T-helper 1 cell treated with Interleukin-12 subunit alpha and Interleukin-12 subunit beta and Interleukin-4 antibody, amounts not matched to agents 30 μg/mL and 1 μg/mL, for 36 hours (primary cell): ENCODE data around the gene SACM1L.

Experiments used
- H3K27ac Mint-ChIP-seq: one replicate; pipeline ENCODE4 v1.8.0; 2021; ENCODE audit warnings: mild to moderate bottlenecking, mixed read lengths
- H3K27me3 Mint-ChIP-seq: one replicate; pipeline ENCODE4 v1.8.0; 2021; ENCODE audit warnings: low read depth, mixed read lengths
- H3K36me3 Mint-ChIP-seq: one replicate; pipeline ENCODE4 v1.8.0; 2021; ENCODE audit warnings: low read depth, mixed read lengths
- H3K4me1 Mint-ChIP-seq: one replicate; pipeline ENCODE4 v1.8.0; 2021; ENCODE audit warnings: low read depth, mixed read lengths
- H3K4me3 Mint-ChIP-seq: one replicate; pipeline ENCODE4 v1.8.0; 2021; ENCODE audit warnings: mild to moderate bottlenecking, moderate library complexity, mixed read lengths
- H3K9me3 Mint-ChIP-seq: one replicate; pipeline ENCODE4 v1.8.0; 2021; ENCODE audit warnings: mixed read lengths

Gene SACM1L

DNA sequence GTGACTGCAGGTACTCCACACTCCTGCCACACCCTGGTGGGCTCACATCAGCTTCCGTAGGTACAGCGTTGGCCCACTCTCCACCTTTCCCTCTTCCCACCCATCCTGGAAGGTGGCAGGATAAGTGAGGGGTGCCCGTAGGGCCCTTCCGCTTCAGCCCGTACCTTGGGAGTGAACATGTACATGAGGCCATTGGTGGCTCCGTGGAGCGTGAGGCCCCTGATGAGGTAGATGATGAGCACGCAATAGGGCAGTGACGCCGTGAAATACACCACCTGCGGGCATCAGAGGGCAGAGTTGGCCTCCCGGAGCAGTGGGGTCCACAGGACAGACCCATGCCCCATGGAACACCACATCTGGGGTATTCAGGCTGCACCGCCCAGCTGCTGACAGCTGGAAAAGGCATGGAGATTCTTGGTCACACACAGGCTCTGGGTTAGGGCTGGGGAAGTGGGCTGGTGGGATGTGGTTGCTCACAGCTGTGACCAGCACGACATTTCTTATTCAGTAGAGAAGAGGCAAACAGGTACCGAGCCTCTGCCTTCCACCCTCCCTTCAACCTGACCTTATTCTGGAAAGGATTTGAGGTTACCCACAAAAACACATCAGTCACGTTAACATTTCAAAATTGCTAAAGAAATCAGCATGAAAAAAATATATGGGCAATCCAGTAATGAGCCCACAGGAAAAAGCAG lies 83.3 kb downstream of the SACM1L start:
- no peak overlapping the region for H3K27ac Mint-ChIP-seq
- peaks cover under 1% of the 10 kb centered on the region for H3K36me3 Mint-ChIP-seq
- H3K4me3 Mint-ChIP-seq, result no peak overlapping the region
- peaks cover 13% of the 10 kb centered on the region for H3K4me1 Mint-ChIP-seq
- H3K27me3 Mint-ChIP-seq, result peaks cover 65% of the 10 kb centered on the region
- H3K9me3 Mint-ChIP-seq, result peaks cover 2% of the 10 kb centered on the region

GRCh38 chr3:45773072-45773471 lies 83.9 kb downstream of the SACM1L start:
- Mint-ChIP-seq H3K27ac (no peak overlapping the region), H3K4me3 (no peak overlapping the region), H3K4me1 (peaks cover 13% of the 10 kb centered on the region), H3K9me3 (no peaks in the 10 kb centered on the region), H3K27me3 (peaks cover 59% of the 10 kb centered on the region), H3K36me3 (no peaks in the 10 kb centered on the region)

- H3K4me3 Mint-ChIP-seq, result no peak overlapping the region
- H3K27ac Mint-ChIP-seq, result no peak overlapping the region
- no peaks in the 10 kb centered on the region for H3K9me3 Mint-ChIP-seq
- H3K4me1 Mint-ChIP-seq, result peaks cover 13% of the 10 kb centered on the region
- H3K27me3 Mint-ChIP-seq, result peaks cover 51% of the 10 kb centered on the region
- no peaks in the 10 kb centered on the region for H3K36me3 Mint-ChIP-seq
Measured at GRCh38 chr3:45773714-45774449, 84.7 kb downstream of the SACM1L start.

DNA sequence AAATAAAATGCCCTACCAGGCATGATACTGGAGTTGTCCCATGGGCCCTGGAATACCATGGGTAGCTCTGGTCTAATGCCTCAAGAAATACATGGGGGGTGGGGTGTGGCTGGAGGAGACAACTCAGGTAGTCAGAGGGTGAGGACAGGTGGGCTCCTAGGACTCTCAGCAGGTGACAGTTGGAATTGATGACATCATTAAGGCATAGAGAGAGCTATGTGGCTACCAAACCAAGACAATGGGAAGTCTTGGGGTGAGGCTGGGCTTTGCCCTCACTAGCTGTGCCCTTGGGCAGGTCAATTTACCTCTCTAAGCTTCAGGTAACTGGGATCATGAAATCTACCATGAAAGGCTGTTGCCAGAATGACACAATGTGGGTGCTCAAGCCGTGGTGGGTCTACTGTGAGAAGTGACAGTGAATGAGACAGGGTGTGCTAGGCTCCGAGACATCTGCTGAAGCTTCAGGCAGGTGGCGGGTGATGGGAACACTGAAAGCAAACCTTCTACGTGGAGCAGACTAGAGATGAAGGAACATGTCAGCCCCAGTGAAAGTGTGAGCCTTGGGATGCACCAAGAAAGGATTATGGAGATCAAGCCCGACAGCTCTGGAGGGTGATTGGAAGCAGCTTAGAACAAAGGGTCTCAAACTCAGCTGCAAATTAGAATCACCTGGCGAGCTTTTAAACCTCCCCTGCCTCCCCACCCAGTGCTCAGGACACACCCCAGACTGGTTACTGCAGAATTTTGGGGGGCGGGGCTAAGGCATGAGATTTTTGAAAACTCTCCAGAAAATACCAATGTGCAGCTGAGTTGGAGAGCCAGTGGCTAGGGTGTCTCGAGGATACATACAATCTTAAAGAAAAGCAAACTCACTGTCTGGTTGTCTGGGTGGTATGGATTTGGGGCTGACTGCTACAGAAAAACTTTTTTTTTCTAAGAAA lies 85.7 kb downstream of the SACM1L start:
- peaks cover 41% of the 10 kb centered on the region for H3K27me3 Mint-ChIP-seq
- H3K9me3 Mint-ChIP-seq, result no peaks in the 10 kb centered on the region
- H3K4me1 Mint-ChIP-seq, result peaks cover 13% of the 10 kb centered on the region
- no peak overlapping the region for H3K4me3 Mint-ChIP-seq
- H3K27ac Mint-ChIP-seq, result no peak overlapping the region
- H3K36me3 Mint-ChIP-seq, result no peaks in the 10 kb centered on the region

DNA sequence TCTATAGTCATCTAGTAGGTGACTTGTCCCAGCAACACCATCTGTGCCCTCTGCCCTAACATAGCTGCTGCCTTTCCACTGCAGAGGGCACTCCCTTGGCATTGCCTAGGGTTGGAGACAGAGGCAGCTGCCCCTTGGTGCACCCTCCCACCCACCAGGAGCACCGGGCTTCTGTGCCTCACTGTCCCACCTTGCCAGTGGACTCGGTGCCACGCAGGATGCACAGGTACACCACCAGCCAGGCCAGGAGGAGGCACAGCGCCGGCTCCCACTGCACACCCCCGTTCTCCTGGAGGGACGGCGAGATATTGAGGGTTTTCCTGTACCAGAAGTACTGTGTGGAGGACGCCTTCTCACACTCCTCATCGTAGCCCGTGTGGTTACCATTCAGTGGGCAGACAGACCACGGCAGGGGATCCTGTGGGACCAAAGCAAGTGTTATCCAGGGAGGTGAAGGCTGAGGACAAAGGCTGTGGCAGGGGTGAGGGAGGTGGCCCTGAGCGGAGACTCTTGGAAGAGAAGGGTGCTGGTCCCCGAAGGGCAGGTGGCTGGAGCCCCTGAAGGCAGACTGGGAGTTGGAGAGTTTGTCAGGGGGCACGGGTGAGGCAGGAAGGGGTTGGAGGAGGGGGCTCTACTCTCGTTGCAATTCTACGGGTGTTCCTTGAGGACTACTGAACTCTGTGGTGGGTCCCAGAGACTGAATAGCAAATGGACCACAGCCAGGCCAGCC lies 86.5 kb downstream of the SACM1L start:
- Mint-ChIP-seq H3K36me3 (no peaks in the 10 kb centered on the region), H3K4me3 (no peak overlapping the region), H3K27ac (no peak overlapping the region), H3K4me1 (peaks cover 13% of the 10 kb centered on the region), H3K27me3 (peaks cover 32% of the 10 kb centered on the region), H3K9me3 (no peaks in the 10 kb centered on the region)

DNA sequence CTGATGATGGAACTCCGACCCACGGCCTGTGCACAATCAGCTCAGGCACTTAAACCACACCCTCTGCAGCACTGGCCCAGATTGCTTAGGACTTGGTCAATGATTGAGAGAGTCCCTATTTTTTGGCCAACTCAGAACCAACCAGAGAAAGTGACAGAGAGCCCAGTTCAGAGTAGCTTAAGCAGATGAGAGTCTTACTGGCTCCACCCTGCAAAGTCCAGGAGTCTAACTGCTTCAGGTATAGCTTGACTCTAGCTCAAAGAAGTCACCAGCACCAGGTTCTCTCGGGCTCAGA lies 87.1 kb downstream of the SACM1L start:
- no peaks in the 10 kb centered on the region for H3K36me3 Mint-ChIP-seq
- H3K9me3 Mint-ChIP-seq, result no peaks in the 10 kb centered on the region
- H3K27me3 Mint-ChIP-seq, result peaks cover 28% of the 10 kb centered on the region

GRCh38 chr3:45776611-45777010 lies 87.4 kb downstream of the SACM1L start:
- Mint-ChIP-seq H3K27me3 (peaks cover 27% of the 10 kb centered on the region), H3K27ac (no peak overlapping the region)

More for the DNA sequence above, 87.1 kb downstream of the SACM1L start:
- Mint-ChIP-seq H3K4me1 (peaks cover 13% of the 10 kb centered on the region), H3K4me3 (no peak overlapping the region), H3K27ac (no peak overlapping the region)

DNA sequence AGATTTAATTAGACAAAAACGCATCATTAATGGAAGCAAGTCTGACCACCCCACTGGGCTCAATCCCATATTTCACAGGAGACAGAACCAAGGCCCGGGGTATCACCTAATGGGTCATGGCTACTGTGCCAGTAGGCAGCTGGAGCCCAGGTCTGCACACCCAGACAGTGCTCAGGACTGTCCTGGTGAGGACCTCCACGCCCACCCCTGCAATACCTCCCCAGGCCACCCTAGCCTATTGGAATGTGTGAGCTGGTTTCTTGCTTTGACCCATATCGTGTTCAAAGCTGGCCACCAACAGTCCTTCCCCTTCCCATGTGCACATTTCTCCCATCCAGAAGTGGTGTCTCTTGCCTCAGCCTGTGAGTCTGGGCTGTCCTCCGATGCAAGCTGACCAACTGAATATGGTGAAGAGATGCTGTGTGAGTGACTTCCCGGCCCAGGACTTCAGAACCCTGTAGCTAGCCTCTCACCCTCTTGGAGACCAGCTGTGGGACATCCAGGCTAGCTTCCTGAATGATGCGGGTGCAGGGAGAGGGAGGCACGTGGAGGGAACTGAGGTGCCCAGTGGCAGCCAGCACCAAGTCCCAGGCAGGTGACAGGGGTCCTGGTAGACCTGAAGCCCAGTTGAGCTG lies 88.0 kb downstream of the SACM1L start:
- peaks cover 7% of the 10 kb centered on the region for H3K4me1 Mint-ChIP-seq
- peaks cover 21% of the 10 kb centered on the region for H3K27me3 Mint-ChIP-seq
- no peak overlapping the region for H3K4me3 Mint-ChIP-seq
- H3K27ac Mint-ChIP-seq, result no peak overlapping the region
- H3K36me3 Mint-ChIP-seq, result no peaks in the 10 kb centered on the region
- no peaks in the 10 kb centered on the region for H3K9me3 Mint-ChIP-seq

More at GRCh38 chr3:45776611-45777010, 87.4 kb downstream of the SACM1L start:
- H3K36me3 Mint-ChIP-seq, result no peaks in the 10 kb centered on the region
- H3K9me3 Mint-ChIP-seq, result no peaks in the 10 kb centered on the region
- peaks cover 12% of the 10 kb centered on the region for H3K4me1 Mint-ChIP-seq
- H3K4me3 Mint-ChIP-seq, result no peak overlapping the region

DNA sequence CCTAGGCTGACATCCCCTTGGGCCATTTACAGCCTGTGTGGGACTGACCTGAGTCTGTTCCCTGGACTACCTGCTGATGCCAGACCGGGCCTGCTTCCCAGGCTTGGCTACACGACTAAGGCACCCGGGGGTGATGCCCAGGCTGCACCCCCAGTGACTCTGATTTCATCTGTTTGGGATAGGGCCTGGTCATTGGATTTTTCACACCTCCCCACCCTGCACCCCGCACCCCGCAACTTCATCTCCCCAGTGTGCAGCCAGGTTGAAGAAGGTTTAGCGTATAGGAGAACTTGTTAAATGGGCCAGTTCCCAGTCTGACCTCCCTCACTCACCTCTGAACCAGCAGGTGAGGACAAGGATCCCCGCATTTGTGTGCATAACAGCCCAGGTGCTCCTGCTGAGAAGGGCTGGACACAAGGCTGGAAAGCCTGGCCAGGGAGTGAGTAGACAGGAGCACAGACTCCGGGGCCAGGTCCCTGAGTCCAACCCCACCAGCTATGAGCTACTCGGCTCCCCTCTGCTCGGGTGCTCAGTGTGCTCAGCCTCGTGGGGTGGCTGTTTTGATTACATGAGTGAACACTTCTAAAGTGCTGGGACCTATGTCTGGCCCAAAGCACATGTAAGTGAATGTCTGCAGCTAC lies 88.7 kb downstream of the SACM1L start:
- Mint-ChIP-seq H3K4me1 (peaks cover 2% of the 10 kb centered on the region), H3K9me3 (no peaks in the 10 kb centered on the region), H3K36me3 (no peaks in the 10 kb centered on the region), H3K27ac (no peak overlapping the region), H3K27me3 (peaks cover 15% of the 10 kb centered on the region), H3K4me3 (no peak overlapping the region)

GRCh38 chr3:45778761-45779201 lies 89.6 kb downstream of the SACM1L start:
- no peaks in the 10 kb centered on the region for H3K36me3 Mint-ChIP-seq
- no peak overlapping the region for H3K4me3 Mint-ChIP-seq
- H3K27ac Mint-ChIP-seq, result no peak overlapping the region
- H3K9me3 Mint-ChIP-seq, result no peaks in the 10 kb centered on the region
- no peaks in the 10 kb centered on the region for H3K4me1 Mint-ChIP-seq
- peaks cover 11% of the 10 kb centered on the region for H3K27me3 Mint-ChIP-seq

- Mint-ChIP-seq H3K4me3 (no peak overlapping the region), H3K27me3 (peaks cover 14% of the 10 kb centered on the region), H3K27ac (no peak overlapping the region), H3K9me3 (peaks cover 7% of the 10 kb centered on the region), H3K4me1 (no peaks in the 10 kb centered on the region), H3K36me3 (no peaks in the 10 kb centered on the region)
Measured at GRCh38 chr3:45779746-45780735, 90.8 kb downstream of the SACM1L start.

DNA sequence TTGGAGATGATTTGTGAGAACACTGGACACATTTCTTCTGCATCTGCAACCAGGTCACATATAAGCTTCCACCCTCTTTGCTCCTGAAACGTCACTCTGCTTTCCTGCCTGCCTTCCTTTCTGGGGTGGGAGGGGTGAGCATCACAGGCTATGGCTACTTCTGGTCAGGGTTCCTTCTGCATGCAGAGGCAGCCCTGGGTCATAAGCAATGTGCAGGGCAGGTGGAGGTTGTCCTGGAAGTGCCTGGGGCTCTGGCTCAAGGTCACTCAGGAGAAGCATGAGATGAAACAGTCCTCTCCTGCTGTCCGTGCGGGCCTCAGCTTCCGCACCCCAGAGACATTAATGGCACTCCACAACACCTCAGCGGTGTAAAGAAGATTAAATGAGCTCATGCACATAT lies 92.1 kb downstream of the SACM1L start:
- no peak overlapping the region for H3K27ac Mint-ChIP-seq
- H3K9me3 Mint-ChIP-seq, result peaks cover 7% of the 10 kb centered on the region
- peaks cover 23% of the 10 kb centered on the region for H3K27me3 Mint-ChIP-seq
- no peak overlapping the region for H3K4me3 Mint-ChIP-seq
- H3K4me1 Mint-ChIP-seq, result no peaks in the 10 kb centered on the region
- H3K36me3 Mint-ChIP-seq, result no peaks in the 10 kb centered on the region
